Epithelial cell of esophagus (primary cell): ENCODE measurements around the gene CAMKK1.

Source experiments
- DNase-seq: peaks from one replicate; pipeline ENCODE4 v3.0.0; 2010; ENCODE audit warnings: low read depth
- H3K4me3 ChIP-seq: 2 replicates; pipeline ENCODE4 v1.5.1; 2011; ENCODE audit warnings: mild to moderate bottlenecking, low read length, control low read depth
- CTCF ChIP-seq: IDR thresholded peaks from 2 replicates; pipeline ENCODE4 v1.5.1; 2011; ENCODE audit warnings: low read depth, mild to moderate bottlenecking, low read length, control low read depth, inconsistent platforms; ENCODE audit not compliant: insufficient read depth; ENCODE audit errors: missing control alignments

The CAMKK1 gene

GRCh38 chr17:3879591-3880417 is 13.0 kb downstream of the CAMKK1 start:
- TF ChIP-seq CTCF: no peak
- H3K4me3 ChIP-seq: no peak overlapping the region
- no peak for DNase-seq

GRCh38 chr17:3879186-3879585 is 13.7 kb downstream of the CAMKK1 start:
- H3K4me3 ChIP-seq: no peak overlapping the region
- TF ChIP-seq CTCF: no peak
- no peak for DNase-seq

- no peak for TF ChIP-seq CTCF
- DNase-seq: no peak
- no peak overlapping the region for H3K4me3 ChIP-seq
Observed at GRCh38 chr17:3877220-3877619, 15.6 kb downstream of the CAMKK1 start.

DNA sequence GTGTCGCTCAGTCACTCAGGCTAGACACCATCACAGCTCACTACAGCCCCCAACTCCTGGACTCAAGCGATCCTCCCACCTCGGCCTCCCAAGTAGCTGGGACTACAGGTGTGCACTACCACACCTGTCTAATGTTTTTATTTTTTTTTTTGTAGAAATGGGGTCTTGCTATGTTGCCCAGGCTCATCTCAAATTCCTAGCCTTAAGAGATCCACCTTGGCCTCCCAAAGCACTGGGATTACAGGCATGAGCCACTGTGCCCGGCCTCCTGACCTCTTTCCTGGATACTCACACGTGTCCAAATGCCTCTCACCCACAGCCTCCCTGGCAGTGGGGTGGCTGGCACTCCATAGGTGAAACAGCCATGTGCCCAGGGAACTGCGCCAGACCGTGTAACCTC is 17.5 kb downstream of the CAMKK1 start:
- no peak for DNase-seq
- no peak for TF ChIP-seq CTCF
- H3K4me3 ChIP-seq: no peak overlapping the region

DNA sequence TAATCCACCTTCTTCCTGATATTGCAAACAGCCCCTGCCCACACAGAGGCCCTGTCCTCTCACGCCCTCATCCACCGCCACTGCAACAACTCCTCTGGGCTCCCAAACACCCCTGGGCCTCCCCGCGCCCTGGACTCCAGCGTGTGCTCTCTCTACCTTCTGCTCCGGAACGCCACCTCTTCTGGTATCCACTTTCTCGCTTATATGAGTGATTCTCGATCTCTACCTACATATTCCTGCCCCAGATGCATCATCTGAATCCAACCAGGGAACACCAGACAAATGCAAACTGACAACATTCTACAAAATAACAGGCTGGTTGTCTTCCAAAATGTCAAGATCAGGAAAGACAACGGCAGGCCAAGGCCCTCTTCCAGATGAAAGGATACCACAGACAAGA is 19.0 kb downstream of the CAMKK1 start:
- no peak overlapping the region for H3K4me3 ChIP-seq
- no peak for TF ChIP-seq CTCF
- DNase-seq: no peak

DNA sequence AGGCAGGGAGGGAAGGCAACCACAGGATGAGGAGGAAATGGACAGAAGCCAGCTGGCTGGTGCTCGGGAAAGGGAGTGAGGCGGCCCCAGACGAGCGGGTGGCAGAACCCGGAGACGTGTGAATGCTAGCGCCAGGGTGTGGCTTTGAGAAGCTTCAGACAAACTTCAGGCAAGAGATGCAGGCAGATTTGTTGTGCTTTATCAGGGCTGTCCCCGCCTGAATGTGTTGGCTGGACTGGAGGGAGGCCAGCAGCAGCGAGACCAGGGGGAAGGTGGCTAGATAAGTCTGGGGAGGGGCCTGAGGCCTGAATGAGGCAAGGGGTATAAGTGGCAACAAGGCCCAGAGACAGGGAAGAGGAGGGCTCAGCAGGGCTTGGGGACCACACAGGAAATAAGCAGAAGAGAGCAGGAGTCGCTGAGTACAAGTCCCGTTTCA is 22.0 kb downstream of the CAMKK1 start:
- no peak for DNase-seq
- TF ChIP-seq CTCF: no peak
- no peak overlapping the region for H3K4me3 ChIP-seq

DNA sequence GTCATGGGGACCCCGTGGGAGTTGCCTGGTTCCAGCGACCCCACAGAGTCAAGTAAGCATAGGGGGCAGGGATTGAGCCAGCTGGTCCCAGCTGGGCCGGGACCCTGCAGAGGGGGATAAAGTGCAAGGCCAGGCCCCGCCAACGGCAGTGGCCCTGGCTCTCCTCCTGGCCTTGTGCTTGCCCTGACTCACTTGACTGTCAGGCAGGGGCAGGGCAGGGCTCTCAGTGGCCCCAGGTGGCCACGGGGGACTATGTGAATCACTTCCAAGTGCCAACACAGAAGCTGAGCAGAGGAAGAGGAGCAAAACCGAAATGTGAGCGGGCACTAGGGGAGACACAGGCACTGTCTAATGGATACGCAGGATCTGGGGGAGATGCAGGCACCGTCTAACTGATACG is 25.2 kb downstream of the CAMKK1 start:
- DNase-seq: no peak
- no peak overlapping the region for H3K4me3 ChIP-seq
- TF ChIP-seq CTCF: no peak
